ENCODE results near the gene HNRNPF.
"Not testable (repeated sequence)": the region's sequence is repeated elsewhere in the genome, so short reads cannot be mapped to it uniquely, and the experiment has no call there.

DNA sequence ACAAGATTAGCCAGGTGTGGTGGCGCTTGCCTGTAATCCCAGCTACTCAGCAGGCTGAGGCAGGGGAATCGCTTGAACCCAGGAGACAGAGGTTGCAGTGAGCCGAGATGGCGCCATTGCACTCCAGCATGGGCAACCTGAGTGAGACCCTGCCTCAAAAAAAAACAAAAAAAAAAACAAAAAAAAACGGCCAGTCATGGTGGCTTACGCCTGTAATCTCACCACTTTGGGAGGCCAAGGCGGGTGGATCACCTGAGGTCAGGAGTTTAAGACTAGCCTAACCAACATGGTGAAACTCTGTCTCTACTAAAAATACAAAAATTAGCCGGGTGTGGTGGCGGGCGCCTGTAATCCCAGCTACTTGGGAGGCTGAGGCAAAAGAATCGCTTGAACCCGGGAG, 17.5 kb upstream of the HNRNPF start:
- TF ChIP-seq, protein P1, sequence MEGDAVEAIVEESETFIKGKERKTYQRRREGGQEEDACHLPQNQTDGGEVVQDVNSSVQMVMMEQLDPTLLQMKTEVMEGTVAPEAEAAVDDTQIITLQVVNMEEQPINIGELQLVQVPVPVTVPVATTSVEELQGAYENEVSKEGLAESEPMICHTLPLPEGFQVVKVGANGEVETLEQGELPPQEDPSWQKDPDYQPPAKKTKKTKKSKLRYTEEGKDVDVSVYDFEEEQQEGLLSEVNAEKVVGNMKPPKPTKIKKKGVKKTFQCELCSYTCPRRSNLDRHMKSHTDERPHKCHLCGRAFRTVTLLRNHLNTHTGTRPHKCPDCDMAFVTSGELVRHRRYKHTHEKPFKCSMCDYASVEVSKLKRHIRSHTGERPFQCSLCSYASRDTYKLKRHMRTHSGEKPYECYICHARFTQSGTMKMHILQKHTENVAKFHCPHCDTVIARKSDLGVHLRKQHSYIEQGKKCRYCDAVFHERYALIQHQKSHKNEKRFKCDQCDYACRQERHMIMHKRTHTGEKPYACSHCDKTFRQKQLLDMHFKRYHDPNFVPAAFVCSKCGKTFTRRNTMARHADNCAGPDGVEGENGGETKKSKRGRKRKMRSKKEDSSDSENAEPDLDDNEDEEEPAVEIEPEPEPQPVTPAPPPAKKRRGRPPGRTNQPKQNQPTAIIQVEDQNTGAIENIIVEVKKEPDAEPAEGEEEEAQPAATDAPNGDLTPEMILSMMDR (IDR thresholded peaks at IDR 0.05), result not testable (repeated sequence)
- not testable (repeated sequence) for TF ChIP-seq EP300, POLR2A, POLR2AphosphoS5 (IDR thresholded peaks at IDR 0.05)
